ENCODE measurements around the gene DIDO1.

GRCh38 chr20:62927128-62927705 lies 912 bp upstream of the DIDO1 start:
- TF ChIP-seq POLR2A (IDR thresholded peaks at IDR 0.05), result no peak
- TF ChIP-seq CTCF (IDR thresholded peaks at IDR 0.05), result no peak
